Tibial nerve (tissue), 4 donors: ENCODE results near the gene TMIGD1. TPM values are rescaled to one million over a fixed set of nuclear protein-coding genes. Genes with fewer than 3 reads are reported as not detected.
A peak's percentile ranks its signal among the peaks of the same experiment; 100 is the strongest.

Experiments used
- DNase-seq, 2 donors: peaks; one replicate each; pipeline ENCODE4 v3.0.0-alpha.2; 2019; ENCODE audit warnings: low spot score in 2 of 2
- H3K27ac ChIP-seq, 4 donors: fragments of 200-600 bp; sonication (generic) in 3 of 4; one replicate each; pipeline ENCODE4 v1.5.1; 2017 to 2019; ENCODE audit warnings: mild to moderate bottlenecking in 1 of 4
- H3K27me3 ChIP-seq, 2 donors: fragments of 200-600 bp; sonication (generic) in 1 of 2; one replicate each; pipeline versions ENCODE4 v1.5.1 to v1.6.0; 2017 to 2019
- H3K36me3 ChIP-seq, 3 donors: fragments of 200-600 bp; sonication (generic); one replicate each; pipeline ENCODE4 v1.5.1; 2018 to 2019
- H3K4me1 ChIP-seq, 4 donors: fragments of 200-600 bp; sonication (generic) in 3 of 4; one replicate each; pipeline ENCODE4 v1.5.1; 2017 to 2019
- H3K4me3 ChIP-seq, 4 donors: fragments of 200-600 bp; sonication (generic) in 3 of 4; one replicate each; pipeline ENCODE4 v1.5.1; 2017 to 2019; ENCODE audit warnings: mild to moderate bottlenecking in 1 of 4, moderate library complexity in 1 of 4
- H3K9me3 ChIP-seq, 4 donors: fragments of 200-600 bp; sonication (generic) in 3 of 4; one replicate each; pipeline ENCODE4 v1.5.1; 2017 to 2019
- EP300 ChIP-seq, 2 donors: sonication (generic); formaldehyde crosslinking; IDR thresholded peaks; one replicate each; pipeline ENCODE4 v1.6.1; 2017; ENCODE audit warnings: antibody characterized with exemption in 2 of 2, mild to moderate bottlenecking in 1 of 2
- POLR2A ChIP-seq, 2 donors: fragments of 450-650 bp; IDR thresholded peaks; one replicate each; pipeline ENCODE4 v1.6.1; 2017; ENCODE audit warnings: antibody characterized with exemption in 2 of 2, mild to moderate bottlenecking in 2 of 2, moderate library complexity in 2 of 2
- WGBS, 2 donors: methylation state at CpG; one replicate each; pipeline ENCODE4 v1.1.5; 2018; 5-methylcytosine and 5-hydroxymethylcytosine counted together
- total RNA-seq, 4 donors: library from RNA; depleted of rRNA; stranded (reverse); fragments of >200 nt; gene quantifications; one replicate each; pipeline ENCODE4 v1.1.0, GENCODE V29; 2016
- TF ChIP-seq, protein P1 (sequence below), 5 experiments: fragments of 200-600 bp in 3 of 5; fragments of 450-650 bp in 2 of 5; sonication (generic) in 3 of 5; IDR thresholded peaks; one replicate each; pipeline ENCODE4 v1.5.1; 2016 to 2019; ENCODE audit warnings: antibody characterized with exemption in 5 of 5, mild to moderate bottlenecking in 3 of 5, moderate library complexity in 2 of 5

Gene TMIGD1
- total RNA-seq, 4 donors from 2014 or later, result not detected

DNA sequence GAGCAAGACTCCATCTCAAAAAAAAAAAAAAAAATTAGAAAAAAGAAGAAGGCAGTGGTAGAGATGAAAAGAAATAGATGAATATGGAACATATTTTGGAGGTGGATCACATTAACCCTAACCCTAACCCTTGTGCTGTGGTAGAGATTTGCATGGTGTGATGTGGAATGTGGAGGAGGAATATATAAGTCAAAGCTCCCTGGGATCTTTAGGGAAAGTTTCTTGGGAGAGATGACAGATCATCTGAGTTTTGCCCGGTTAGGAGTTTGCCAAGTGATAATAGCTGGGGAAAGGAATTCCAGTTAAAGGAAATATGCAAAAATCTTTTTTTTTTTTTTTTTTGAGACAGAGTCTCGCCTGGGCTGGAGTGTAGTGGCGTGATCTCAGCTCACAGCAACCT is 29.1 kb downstream of the TMIGD1 start:
- peaks cover 0 to 5% of the 10 kb centered on the region in 2 donors for H3K27me3 ChIP-seq
- H3K27ac ChIP-seq, result no peak overlapping the region
- H3K36me3 ChIP-seq, result no peaks in the 10 kb centered on the region
- TF ChIP-seq EP300 (IDR thresholded peaks at IDR 0.05) (no peak), POLR2A (IDR thresholded peaks at IDR 0.05) (no peak)
- TF ChIP-seq, protein P1, sequence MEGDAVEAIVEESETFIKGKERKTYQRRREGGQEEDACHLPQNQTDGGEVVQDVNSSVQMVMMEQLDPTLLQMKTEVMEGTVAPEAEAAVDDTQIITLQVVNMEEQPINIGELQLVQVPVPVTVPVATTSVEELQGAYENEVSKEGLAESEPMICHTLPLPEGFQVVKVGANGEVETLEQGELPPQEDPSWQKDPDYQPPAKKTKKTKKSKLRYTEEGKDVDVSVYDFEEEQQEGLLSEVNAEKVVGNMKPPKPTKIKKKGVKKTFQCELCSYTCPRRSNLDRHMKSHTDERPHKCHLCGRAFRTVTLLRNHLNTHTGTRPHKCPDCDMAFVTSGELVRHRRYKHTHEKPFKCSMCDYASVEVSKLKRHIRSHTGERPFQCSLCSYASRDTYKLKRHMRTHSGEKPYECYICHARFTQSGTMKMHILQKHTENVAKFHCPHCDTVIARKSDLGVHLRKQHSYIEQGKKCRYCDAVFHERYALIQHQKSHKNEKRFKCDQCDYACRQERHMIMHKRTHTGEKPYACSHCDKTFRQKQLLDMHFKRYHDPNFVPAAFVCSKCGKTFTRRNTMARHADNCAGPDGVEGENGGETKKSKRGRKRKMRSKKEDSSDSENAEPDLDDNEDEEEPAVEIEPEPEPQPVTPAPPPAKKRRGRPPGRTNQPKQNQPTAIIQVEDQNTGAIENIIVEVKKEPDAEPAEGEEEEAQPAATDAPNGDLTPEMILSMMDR (IDR thresholded peaks at IDR 0.05), result no peak
- WGBS, 2 donors, result 78 to 80% methylated on average over 3 of the region's 3 CpGs
- DNase-seq, result no peak
- no peaks in the 10 kb centered on the region for H3K9me3 ChIP-seq
- H3K4me3 ChIP-seq, result no peak overlapping the region
- no peaks in the 10 kb centered on the region for H3K4me1 ChIP-seq

DNA sequence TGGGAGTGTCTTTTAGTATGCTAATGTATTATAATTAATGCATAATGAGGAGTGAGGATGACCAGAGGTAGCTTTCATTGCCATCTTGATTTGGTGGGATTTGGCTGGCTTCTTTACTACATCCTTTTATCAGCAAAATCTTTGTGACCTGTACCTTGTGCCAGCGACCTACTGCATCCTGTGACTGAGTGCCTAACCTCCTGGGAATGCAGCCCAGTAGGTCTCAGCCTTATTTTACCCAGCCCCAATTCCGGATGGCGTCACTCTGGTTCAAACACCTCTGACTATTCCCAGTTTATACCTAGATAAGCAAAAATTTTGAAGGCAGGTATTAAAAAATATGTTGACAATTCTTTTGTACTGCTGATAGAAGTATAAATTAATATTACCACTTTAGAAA is 31.6 kb downstream of the TMIGD1 start:
- WGBS, 2 donors, result 83 to 90% methylated on average over 3 of the region's 3 CpGs
- TF ChIP-seq EP300 (IDR thresholded peaks at IDR 0.05) (no peak), POLR2A (IDR thresholded peaks at IDR 0.05) (no peak)
- TF ChIP-seq, protein P1 (IDR thresholded peaks at IDR 0.05), result no peak
- no peaks in the 10 kb centered on the region for H3K9me3 ChIP-seq

DNA sequence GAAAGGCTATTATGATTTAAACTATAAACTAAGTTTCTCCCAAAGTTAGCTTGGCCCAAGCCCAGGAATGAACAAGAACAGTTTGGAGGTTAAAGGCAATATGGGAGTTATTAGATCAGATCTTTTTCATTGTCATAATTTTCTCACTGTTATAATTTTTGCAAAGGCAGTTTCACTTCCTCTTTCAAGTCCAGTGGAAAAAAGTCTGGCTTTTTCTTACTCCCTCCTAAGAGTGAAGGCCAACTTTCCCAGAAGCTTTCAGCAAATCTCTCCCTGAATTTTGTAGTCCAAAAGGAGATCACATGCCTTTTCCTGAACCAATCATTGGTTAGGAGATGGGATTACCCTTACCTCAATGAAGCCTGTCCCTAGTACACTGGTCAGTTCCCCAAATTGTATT is 33.0 kb downstream of the TMIGD1 start:
- DNase-seq, result no peak
- H3K27me3 ChIP-seq, result peaks cover 0 to 5% of the 10 kb centered on the region in 2 donors
- TF ChIP-seq, protein P1 (IDR thresholded peaks at IDR 0.05), result no peak
- no peak for TF ChIP-seq POLR2A (IDR thresholded peaks at IDR 0.05)
- TF ChIP-seq EP300 (IDR thresholded peaks at IDR 0.05), result no peak

More for the DNA sequence above, 31.6 kb downstream of the TMIGD1 start:
- DNase-seq, result no peak
- Histone ChIP-seq H3K4me3 (no peak overlapping the region), H3K27ac (no peak overlapping the region), H3K4me1 (no peaks in the 10 kb centered on the region), H3K36me3 (no peaks in the 10 kb centered on the region), H3K27me3 (peaks cover 0 to 5% of the 10 kb centered on the region in 2 donors)

DNA sequence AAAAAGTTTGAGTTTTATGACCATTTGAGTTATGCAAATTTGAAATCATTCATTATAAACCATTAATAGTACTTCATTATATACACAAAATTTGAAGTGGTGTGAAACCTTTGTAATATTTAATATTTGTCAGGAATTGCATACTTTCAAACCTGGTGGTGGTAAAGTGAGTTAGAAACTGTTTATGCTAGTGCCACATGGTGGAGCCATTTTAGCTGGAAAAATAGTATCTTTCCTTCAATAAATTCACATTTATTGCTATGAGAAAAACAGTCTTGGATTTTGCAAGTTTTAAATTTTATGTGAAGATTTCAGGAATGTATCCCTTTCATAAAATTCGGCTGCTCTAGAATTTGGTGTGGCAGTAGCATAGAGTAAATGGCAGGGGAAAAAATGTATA is 34.9 kb downstream of the TMIGD1 start:
- Histone ChIP-seq H3K9me3 (no peaks in the 10 kb centered on the region), H3K4me3 (no peak overlapping the region), H3K27ac (no peak overlapping the region), H3K4me1 (no peaks in the 10 kb centered on the region), H3K36me3 (no peaks in the 10 kb centered on the region), H3K27me3 (no peaks in the 10 kb centered on the region)
- WGBS, 2 donors, result 59 to 67% methylated on average over 1 of the region's 1 CpG
- TF ChIP-seq, protein P1 (IDR thresholded peaks at IDR 0.05), result peak in 1 of 5 experiments; percentile 5
- TF ChIP-seq EP300 (IDR thresholded peaks at IDR 0.05), result no peak
- no peak for DNase-seq

More for the DNA sequence above, 33.0 kb downstream of the TMIGD1 start:
- Histone ChIP-seq H3K4me1 (no peaks in the 10 kb centered on the region), H3K36me3 (no peaks in the 10 kb centered on the region), H3K4me3 (no peak overlapping the region), H3K27ac (no peak overlapping the region), H3K9me3 (no peaks in the 10 kb centered on the region)

DNA sequence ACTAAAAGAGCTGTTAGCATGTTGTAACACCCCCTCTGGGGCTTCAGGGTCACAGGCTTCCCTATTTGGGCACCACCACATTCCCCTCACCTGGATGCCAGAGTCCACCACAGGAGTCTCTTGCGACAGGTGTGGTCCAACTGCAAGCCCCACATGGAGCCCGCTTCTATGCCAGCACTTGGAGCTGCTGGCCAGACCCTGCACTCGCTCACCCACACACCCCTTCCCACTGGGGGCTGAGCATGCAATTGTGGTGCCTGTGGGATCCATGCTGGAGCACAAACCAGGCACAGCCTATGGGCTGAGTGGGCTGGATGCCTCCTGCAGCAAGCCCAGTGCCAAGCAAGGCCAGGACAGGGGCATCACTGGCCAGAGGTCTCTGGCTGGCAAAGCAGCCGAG is 36.1 kb downstream of the TMIGD1 start:
- Histone ChIP-seq H3K4me3 (no peak overlapping the region), H3K4me1 (no peaks in the 10 kb centered on the region), H3K36me3 (no peaks in the 10 kb centered on the region), H3K9me3 (no peaks in the 10 kb centered on the region), H3K27me3 (no peaks in the 10 kb centered on the region), H3K27ac (no peak overlapping the region)
- TF ChIP-seq, protein P1 (IDR thresholded peaks at IDR 0.05), result no peak
- 89 to 100% methylated on average over 2 to 4 of the region's 4 CpGs for WGBS, 2 donors
- DNase-seq, result no peak
